ENCODE measurements around the gene EPB41L5.
"Not testable (repeated sequence)": the region's sequence is repeated elsewhere in the genome, so short reads cannot be mapped to it uniquely, and the experiment has no call there.

Gene EPB41L5

GRCh38 chr2:120034027-120034426 is 21.1 kb downstream of the EPB41L5 start:
- Histone ChIP-seq H3K4me3 (replicated peaks; ENCODE audit: low read depth, low read length) (no peak overlapping the region), H3K36me3 (ENCODE audit: control insufficient read depth, insufficient read depth, low read length) (no peaks in the 10 kb centered on the region), H3K27me3 (replicated peaks; ENCODE audit: control insufficient read depth, insufficient read depth, low read length) (no peaks in the 10 kb centered on the region)
- DNase-seq (ENCODE audit: extremely low read depth, insufficient read length) = no peak
- TF ChIP-seq CTCF (IDR thresholded peaks at IDR 0.05; ENCODE audit: insufficient read depth, low read length, poor library complexity, severe bottlenecking) = no peak

GRCh38 chr2:120034621-120035020 is 21.7 kb downstream of the EPB41L5 start:
- H3K36me3 ChIP-seq (ENCODE audit: control insufficient read depth, insufficient read depth, low read length) = no peaks in the 10 kb centered on the region
- no peak for TF ChIP-seq CTCF (IDR thresholded peaks at IDR 0.05; ENCODE audit: insufficient read depth, low read length, poor library complexity, severe bottlenecking)
- H3K4me3 ChIP-seq (replicated peaks; ENCODE audit: low read depth, low read length) = no peak overlapping the region

GRCh38 chr2:120036145-120036544 is 23.3 kb downstream of the EPB41L5 start:
- no peak for DNase-seq (ENCODE audit: extremely low read depth, insufficient read length)
- Histone ChIP-seq H3K27me3 (replicated peaks; ENCODE audit: control insufficient read depth, insufficient read depth, low read length) (no peaks in the 10 kb centered on the region), H3K36me3 (ENCODE audit: control insufficient read depth, insufficient read depth, low read length) (no peaks in the 10 kb centered on the region), H3K4me3 (replicated peaks; ENCODE audit: low read depth, low read length) (no peak overlapping the region)
- no peak for TF ChIP-seq CTCF (IDR thresholded peaks at IDR 0.05; ENCODE audit: insufficient read depth, low read length, poor library complexity, severe bottlenecking)

More at GRCh38 chr2:120034621-120035020, 21.7 kb downstream of the EPB41L5 start:
- no peaks in the 10 kb centered on the region for H3K27me3 ChIP-seq (replicated peaks; ENCODE audit: control insufficient read depth, insufficient read depth, low read length)
- no peak for DNase-seq (ENCODE audit: extremely low read depth, insufficient read length)

GRCh38 chr2:120037995-120038541 is 25.2 kb downstream of the EPB41L5 start:
- no peak for TF ChIP-seq CTCF (IDR thresholded peaks at IDR 0.05; ENCODE audit: insufficient read depth, low read length, poor library complexity, severe bottlenecking)
- DNase-seq (ENCODE audit: extremely low read depth, insufficient read length) = no peak
- H3K4me3 ChIP-seq (replicated peaks; ENCODE audit: low read depth, low read length) = no peak overlapping the region
- H3K36me3 ChIP-seq (ENCODE audit: control insufficient read depth, insufficient read depth, low read length) = no peaks in the 10 kb centered on the region
- no peaks in the 10 kb centered on the region for H3K27me3 ChIP-seq (replicated peaks; ENCODE audit: control insufficient read depth, insufficient read depth, low read length)

GRCh38 chr2:120042359-120042758 is 29.5 kb downstream of the EPB41L5 start:
- Histone ChIP-seq H3K4me3 (replicated peaks; ENCODE audit: low read depth, low read length) (no peak overlapping the region), H3K27me3 (replicated peaks; ENCODE audit: control insufficient read depth, insufficient read depth, low read length) (no peaks in the 10 kb centered on the region), H3K36me3 (ENCODE audit: control insufficient read depth, insufficient read depth, low read length) (no peaks in the 10 kb centered on the region)
- TF ChIP-seq CTCF (IDR thresholded peaks at IDR 0.05; ENCODE audit: insufficient read depth, low read length, poor library complexity, severe bottlenecking) = no peak
- DNase-seq (ENCODE audit: extremely low read depth, insufficient read length) = no peak

GRCh38 chr2:120044336-120044735 is 31.5 kb downstream of the EPB41L5 start:
- DNase-seq (ENCODE audit: extremely low read depth, insufficient read length) = no peak
- H3K36me3 ChIP-seq (ENCODE audit: control insufficient read depth, insufficient read depth, low read length) = no peaks in the 10 kb centered on the region
- no peak for TF ChIP-seq CTCF (IDR thresholded peaks at IDR 0.05; ENCODE audit: insufficient read depth, low read length, poor library complexity, severe bottlenecking)
- no peaks in the 10 kb centered on the region for H3K27me3 ChIP-seq (replicated peaks; ENCODE audit: control insufficient read depth, insufficient read depth, low read length)
- no peak overlapping the region for H3K4me3 ChIP-seq (replicated peaks; ENCODE audit: low read depth, low read length)

GRCh38 chr2:120045775-120046174 is 32.9 kb downstream of the EPB41L5 start:
- not testable (repeated sequence) for H3K36me3 ChIP-seq (ENCODE audit: control insufficient read depth, insufficient read depth, low read length); H3K4me3 ChIP-seq (replicated peaks; ENCODE audit: low read depth, low read length); DNase-seq (ENCODE audit: extremely low read depth, insufficient read length); H3K27me3 ChIP-seq (replicated peaks; ENCODE audit: control insufficient read depth, insufficient read depth, low read length)

GRCh38 chr2:120046252-120046651 is 33.4 kb downstream of the EPB41L5 start:
- not testable (repeated sequence) for H3K27me3 ChIP-seq (replicated peaks; ENCODE audit: control insufficient read depth, insufficient read depth, low read length); DNase-seq (ENCODE audit: extremely low read depth, insufficient read length); H3K36me3 ChIP-seq (ENCODE audit: control insufficient read depth, insufficient read depth, low read length); H3K4me3 ChIP-seq (replicated peaks; ENCODE audit: low read depth, low read length)
